Psoas muscle (tissue), 8 donors: ENCODE results near the gene HS2ST1. TPM values are rescaled to one million over a fixed set of nuclear protein-coding genes. Genes with fewer than 3 reads are reported as not detected.

ENCODE experiments used
- ATAC-seq, 4 donors: fragments of 200-7000 bp; cut with Tn5 transposase; one replicate each; pipeline ENCODE4 v1.9.1; 2020; ENCODE audit warnings: moderate library complexity in 3 of 4, mild to moderate bottlenecking in 2 of 4
- DNase-seq, 2 donors: peaks; one replicate each; pipeline ENCODE4 v3.0.0-alpha.2; 2020
- H3K27ac ChIP-seq: fragments of 200-600 bp; one replicate; pipeline ENCODE4 v1.8.0; 2022
- H3K27me3 ChIP-seq, 3 donors: fragments of 200-600 bp in 1 of 3; one replicate each; pipeline versions ENCODE4 v1.6.1 to v1.8.0; 2013 to 2022; ENCODE audit warnings: low read length in 2 of 3, mild to moderate bottlenecking in 2 of 3, moderate library complexity in 1 of 3; ENCODE audit not compliant: insufficient read depth in 3 of 3
- H3K36me3 ChIP-seq, 2 donors: fragments of 200-600 bp in 1 of 2; one replicate each; pipeline versions ENCODE4 v1.6.1 to v1.8.0; 2013 to 2022; ENCODE audit warnings: low read depth in 1 of 2, mild to moderate bottlenecking in 1 of 2, moderate library complexity in 1 of 2; ENCODE audit not compliant: insufficient read depth in 1 of 2
- H3K4me1 ChIP-seq: fragments of 200-600 bp; one replicate; pipeline ENCODE4 v1.8.0; 2022
- H3K4me3 ChIP-seq: fragments of 200-600 bp; one replicate; pipeline ENCODE4 v1.8.0; 2022; ENCODE audit warnings: mild to moderate bottlenecking
- H3K9me3 ChIP-seq: fragments of 200-600 bp; one replicate; pipeline ENCODE4 v1.8.0; 2022
- CTCF ChIP-seq: fragments of 200-600 bp; IDR thresholded peaks from one replicate; pipeline ENCODE4 v1.8.0; 2022; ENCODE audit warnings: antibody characterized with exemption
- WGBS, 3 donors: extraction: QIAGEN DNeasy Blood & Tissue Kit; methylation state at CpG; one replicate each; pipeline versions ENCODE4 v1.1.6 to v1.1.7; 2013; 5-methylcytosine and 5-hydroxymethylcytosine counted together
- intact Hi-C, 2 donors: fragments of 100-400 bp; cut with DNase I; formaldehyde crosslinking; loops; one replicate each; pipeline versions ENCODE4 v1.11.0 to v1.14.2; 2022
- polyA plus RNA-seq, 3 donors: library from polyadenylated mRNA; stranded (reverse); fragments of 200-250 nt; gene quantifications; one replicate each; pipeline ENCODE4 v1.2.3, GENCODE V29; 2013
- total RNA-seq, 4 donors: library from RNA; stranded (reverse); fragmentation: NEBNext Ultra II Directional in 2 of 4; extraction: Animal tissue kit (Norgen Biotek cat#: 25700) in 2 of 4; gene quantifications; one replicate each; pipeline versions ENCODE4 v1.2.1 to v1.2.4, GENCODE V29; 2021 to 2023
- donor health status: healthy with polysubstance abuse.
- donor health status: DM: no; HTN: no; CAD: no; lungs with moderate emphysema.
- donor health status: Bipolar disorder and iron deficiency.
- donor health status: healthy.
- donor health status: DM: yes; HTN: yes; CAD: no.
- donor health status: DM: no; HTN: no; CAD: no.
- donor health status: DM: no; HTN: no; CAD: no.
- donor health status: DM: yes; HTN: yes; CAD: no.

HS2ST1 gene
- total and polyA plus RNA-seq, 7 donors, result 3.3 to 12.0 (median 8.1) TPM

GRCh38 chr1:86970938-86971337 lies 56.5 kb downstream of the HS2ST1 start:
- ATAC-seq, result no peak
- Histone ChIP-seq H3K27ac (no peak overlapping the region), H3K9me3 (no peaks in the 10 kb centered on the region), H3K4me3 (no peak overlapping the region), H3K4me1 (peaks cover 12% of the 10 kb centered on the region), H3K27me3 (no peaks in the 10 kb centered on the region), H3K36me3 (no peaks in the 10 kb centered on the region)
- intact Hi-C loops, result no loop called here
- 50 to 74% (median 53%) methylated on average over 2 of the region's 2 CpGs for WGBS, 3 donors
- no peak for TF ChIP-seq CTCF
- no peak for DNase-seq

DNA sequence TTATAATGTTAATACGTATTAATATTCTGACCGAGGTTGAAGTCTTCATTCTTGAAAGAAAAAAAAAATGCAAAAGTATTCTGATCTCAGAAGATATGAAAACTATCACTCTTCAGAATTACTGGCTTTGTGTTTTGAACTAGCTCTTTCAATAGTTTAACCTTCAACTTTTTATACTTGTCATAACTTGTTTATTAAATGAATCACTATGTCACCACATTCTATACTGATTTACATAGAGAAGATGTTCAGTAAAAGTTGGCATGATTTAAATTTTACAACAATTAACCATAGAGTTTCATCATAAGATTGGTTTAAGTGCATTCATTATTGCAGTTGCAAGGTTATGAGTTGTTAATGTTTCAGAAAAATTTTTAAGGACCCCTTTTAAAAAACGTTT lies 57.3 kb downstream of the HS2ST1 start:
- no peak overlapping the region for H3K4me3 ChIP-seq
- DNase-seq (no peak), ATAC-seq (no peak)
- H3K36me3 ChIP-seq, result no peaks in the 10 kb centered on the region
- H3K4me1 ChIP-seq, result peaks cover 13% of the 10 kb centered on the region
- no peaks in the 10 kb centered on the region for H3K9me3 ChIP-seq
- H3K27ac ChIP-seq, result no peak overlapping the region
- intact Hi-C loops, result no loop called here
- WGBS, 3 donors, result 70 to 77% (median 71%) methylated on average over 3 of the region's 3 CpGs
- no peaks in the 10 kb centered on the region for H3K27me3 ChIP-seq
- TF ChIP-seq CTCF, result no peak

DNA sequence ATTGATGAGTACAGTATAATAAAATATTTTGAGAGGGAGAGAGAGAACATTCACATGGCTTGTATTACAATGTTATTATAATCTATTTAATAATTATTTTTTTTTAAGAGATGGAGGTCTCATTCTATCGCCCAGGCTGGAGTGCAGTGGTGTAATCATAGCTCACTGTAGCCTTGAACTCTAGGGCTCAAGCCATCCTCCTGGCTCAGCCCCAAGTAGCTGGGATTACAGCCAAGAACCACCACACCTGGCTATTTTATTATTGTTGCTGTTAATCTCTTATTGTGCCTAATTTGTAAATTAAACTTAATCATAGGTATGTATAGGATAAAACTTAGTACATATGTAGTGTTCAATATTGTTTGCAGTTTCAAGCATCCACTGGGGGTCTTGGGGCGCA lies 57.8 kb downstream of the HS2ST1 start:
- H3K27ac ChIP-seq, result no peak overlapping the region
- DNase-seq (no peak), ATAC-seq (no peak)
- no peaks in the 10 kb centered on the region for H3K27me3 ChIP-seq
- WGBS, 3 donors, result 83 to 86% (median 83%) methylated on average over 2 of the region's 2 CpGs
- H3K4me1 ChIP-seq, result peaks cover 13% of the 10 kb centered on the region
- H3K4me3 ChIP-seq, result no peak overlapping the region
- TF ChIP-seq CTCF, result no peak
- intact Hi-C loops, result no loop called here
- H3K36me3 ChIP-seq, result no peaks in the 10 kb centered on the region
- no peaks in the 10 kb centered on the region for H3K9me3 ChIP-seq

DNA sequence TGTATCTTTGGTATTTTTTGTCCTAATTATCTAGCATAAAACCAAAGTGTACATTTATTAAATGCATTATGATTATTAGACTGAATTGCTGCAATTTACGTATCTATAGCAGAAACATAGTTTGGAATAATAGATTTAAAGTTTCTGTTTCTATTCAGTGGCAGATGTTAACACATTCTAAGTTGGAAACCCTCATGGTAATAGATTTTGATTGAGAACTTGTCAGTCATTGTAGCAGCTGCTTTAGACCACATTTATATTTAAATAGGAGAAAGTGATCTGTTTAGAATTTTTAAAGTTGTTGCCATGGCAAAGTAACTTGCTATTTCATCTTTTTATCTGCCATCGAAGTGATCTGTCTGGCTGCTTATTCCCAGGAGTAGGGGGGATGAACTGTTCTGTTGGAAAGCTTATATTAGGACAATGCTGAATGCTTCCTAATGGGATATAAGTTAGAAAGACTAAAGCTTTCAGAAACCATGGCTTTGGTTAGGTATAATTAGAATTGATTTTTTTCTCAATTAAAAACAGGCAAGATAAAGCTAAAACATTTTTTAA lies 61.6 kb downstream of the HS2ST1 start:
- ATAC-seq (no peak), DNase-seq (no peak)
- no peak overlapping the region for H3K27ac ChIP-seq
- H3K27me3 ChIP-seq, result no peaks in the 10 kb centered on the region
- no peak for TF ChIP-seq CTCF
- intact Hi-C loops, result no loop called here
- no peaks in the 10 kb centered on the region for H3K36me3 ChIP-seq
- H3K9me3 ChIP-seq, result no peaks in the 10 kb centered on the region
- peaks cover 13% of the 10 kb centered on the region for H3K4me1 ChIP-seq
- 24 to 40% (median 30%) methylated on average over 2 of the region's 2 CpGs for WGBS, 3 donors
- no peak overlapping the region for H3K4me3 ChIP-seq

GRCh38 chr1:86976664-86977063 lies 62.2 kb downstream of the HS2ST1 start:
- no peaks in the 10 kb centered on the region for H3K9me3 ChIP-seq
- no peak overlapping the region for H3K27ac ChIP-seq
- intact Hi-C loops, result no loop called here
- DNase-seq (no peak), ATAC-seq (no peak)
- peaks cover 11% of the 10 kb centered on the region for H3K4me1 ChIP-seq
- H3K27me3 ChIP-seq, result no peaks in the 10 kb centered on the region
- no peak for TF ChIP-seq CTCF
- no peaks in the 10 kb centered on the region for H3K36me3 ChIP-seq
- no peak overlapping the region for H3K4me3 ChIP-seq
